ENCODE measurements around the gene ALG2. TPM values are rescaled to one million over a fixed set of nuclear protein-coding genes. Genes with fewer than 3 reads are reported as not detected.

The ALG2 gene
- total and polyA plus RNA-seq, 2 experiments from 2014 or later: 31.5 to 39.7 TPM

- H3K9me2 ChIP-seq (ENCODE audit: insufficient read depth): no peaks in the 10 kb centered on the region
- H3F3A ChIP-seq (replicated peaks; ENCODE audit: low read depth): no peaks in the 10 kb centered on the region
- no peaks in the 10 kb centered on the region for H3K27me3 ChIP-seq (ENCODE audit: insufficient read depth)
- peaks cover 9% of the 10 kb centered on the region for H3K4me1 ChIP-seq (ENCODE audit: insufficient read depth)
- Mint-ChIP-seq H3K27ac (no peak overlapping the region), H3K4me3 (no peak overlapping the region), H3K36me3 (ENCODE audit: low read depth) (no peaks in the 10 kb centered on the region), H3K27me3 (ENCODE audit: insufficient read depth, low read depth, poor library complexity) (no peaks in the 10 kb centered on the region), H3K4me1 (peaks cover 14% of the 10 kb centered on the region), H3K9me3 (no peaks in the 10 kb centered on the region)
- ATAC-seq: no peak
- H3K27ac ChIP-seq (ENCODE audit: low read depth): no peak overlapping the region
- H3K4me3 ChIP-seq: no peak overlapping the region
- DNase-seq (ENCODE audit: low spot score): no peak
- H3K36me3 ChIP-seq (ENCODE audit: insufficient read depth): no peaks in the 10 kb centered on the region
- H4K20me1 ChIP-seq (replicated peaks; ENCODE audit: insufficient read depth): no peaks in the 10 kb centered on the region
- H2AFZ ChIP-seq: no peak overlapping the region
- TF ChIP-seq CREB1 (CRISPR knock-in tag; IDR thresholded peaks at IDR 0.05; ENCODE audit: low read depth) (no peak), ZNF114 (CRISPR knock-in tag; IDR thresholded peaks at IDR 0.05) (no peak), STAT1 (IDR thresholded peaks at IDR 0.05; ENCODE audit: unreplicated experiment) (no peak), ZNF462 (CRISPR knock-in tag; IDR thresholded peaks at IDR 0.05) (no peak), REST (IDR thresholded peaks at IDR 0.05; ENCODE audit: unreplicated experiment) (no peak), CTCF (conservative IDR thresholded peaks at IDR 0.05; ENCODE audit: low read depth in 2 of 2) (no peak)
- no peak overlapping the region for H3K4me2 ChIP-seq
- no peaks in the 10 kb centered on the region for H3K79me2 ChIP-seq (replicated peaks; ENCODE audit: insufficient read depth)
Observed at GRCh38 chr9:99262949-99263418, 41.2 kb upstream of the ALG2 start.
